Activated CD8-positive, alpha-beta memory T cell treated with anti-CD3 and anti-CD28 coated beads, Interleukin-2, amount 50 U/mL, for 1 hour (primary cell): ENCODE data around the gene MYH6.
"Not testable (repeated sequence)": the region's sequence is repeated elsewhere in the genome, so short reads cannot be mapped to it uniquely, and the experiment has no call there.

Source experiments
- DNase-seq: peaks from one replicate; pipeline ENCODE4 v3.0.0-alpha.2; 2020; ENCODE audit errors: extremely low read depth

MYH6 gene

DNA sequence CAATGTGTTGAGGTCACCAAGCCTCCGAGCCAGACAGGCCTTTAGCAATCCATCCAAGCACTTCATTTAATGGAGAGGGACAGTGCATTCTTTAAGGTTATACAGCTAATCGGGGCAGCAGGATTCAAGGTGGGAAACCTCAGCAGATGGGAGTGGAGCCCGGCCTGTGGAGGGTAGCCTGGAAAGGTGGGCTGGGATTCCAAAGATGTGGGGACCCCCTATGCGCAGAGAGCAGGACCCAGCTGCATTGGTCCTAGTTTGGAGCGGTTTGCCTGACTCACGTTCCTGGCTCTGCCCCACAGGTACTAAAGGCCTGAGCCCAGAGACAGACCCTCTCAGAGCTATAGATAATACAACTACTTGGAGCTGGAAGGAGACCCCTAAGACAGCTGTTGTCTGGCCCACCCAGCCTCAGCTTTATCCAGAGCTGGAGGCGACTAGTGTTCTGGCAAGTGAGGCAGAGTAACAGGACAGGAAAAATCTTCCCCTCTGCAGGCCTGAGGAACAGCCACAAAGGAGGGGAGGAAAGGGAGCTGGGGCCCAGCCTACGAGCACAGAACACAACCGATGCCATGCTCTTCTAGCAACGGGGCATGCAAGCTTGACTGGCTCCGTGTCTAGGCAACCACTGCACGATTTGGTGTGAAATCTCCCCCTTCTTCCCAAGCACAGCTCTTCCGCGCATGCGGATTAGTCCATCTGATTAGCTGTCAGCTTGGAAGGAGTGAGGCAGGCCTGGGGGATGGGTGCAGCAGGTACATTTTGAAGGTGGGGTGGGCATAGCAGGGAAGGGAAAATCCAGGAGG lies 28.5 kb upstream of the MYH6 start:
- DNase-seq: no peak

GRCh38 chr14:23435543-23436326 lies 27.7 kb upstream of the MYH6 start, which contains the start of gene MYH7:
MYH7 (minus strand) TSS chr14:23435660; CDS start chr14:23433732, 1,928 bp downstream.
- DNase-seq: no peak

GRCh38 chr14:23434488-23435222 lies 26.6 kb upstream of the MYH6 start:
- no peak for DNase-seq

DNA sequence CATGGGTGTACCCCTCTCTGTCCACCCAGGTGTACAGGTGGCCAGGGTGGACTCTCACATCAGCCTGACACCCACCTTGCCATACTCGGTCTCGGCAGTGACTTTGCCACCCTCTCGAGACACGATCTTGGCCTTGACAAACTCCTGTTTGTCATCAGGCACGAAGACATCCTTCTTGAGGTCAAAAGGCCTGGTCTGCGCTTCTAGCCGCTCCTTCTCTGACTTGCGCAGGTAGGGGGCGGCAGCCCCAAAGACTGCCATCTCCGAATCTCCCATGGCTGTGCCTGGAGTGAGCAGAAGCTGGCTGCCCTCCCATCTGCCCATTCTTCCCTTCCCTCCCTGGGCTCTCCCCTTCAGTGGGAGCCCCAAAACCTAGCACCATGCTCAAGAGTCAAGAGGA lies 25.4 kb upstream of the MYH6 start:
- no peak for DNase-seq

GRCh38 chr14:23432946-23433345 lies 24.9 kb upstream of the MYH6 start:
- DNase-seq: no peak

DNA sequence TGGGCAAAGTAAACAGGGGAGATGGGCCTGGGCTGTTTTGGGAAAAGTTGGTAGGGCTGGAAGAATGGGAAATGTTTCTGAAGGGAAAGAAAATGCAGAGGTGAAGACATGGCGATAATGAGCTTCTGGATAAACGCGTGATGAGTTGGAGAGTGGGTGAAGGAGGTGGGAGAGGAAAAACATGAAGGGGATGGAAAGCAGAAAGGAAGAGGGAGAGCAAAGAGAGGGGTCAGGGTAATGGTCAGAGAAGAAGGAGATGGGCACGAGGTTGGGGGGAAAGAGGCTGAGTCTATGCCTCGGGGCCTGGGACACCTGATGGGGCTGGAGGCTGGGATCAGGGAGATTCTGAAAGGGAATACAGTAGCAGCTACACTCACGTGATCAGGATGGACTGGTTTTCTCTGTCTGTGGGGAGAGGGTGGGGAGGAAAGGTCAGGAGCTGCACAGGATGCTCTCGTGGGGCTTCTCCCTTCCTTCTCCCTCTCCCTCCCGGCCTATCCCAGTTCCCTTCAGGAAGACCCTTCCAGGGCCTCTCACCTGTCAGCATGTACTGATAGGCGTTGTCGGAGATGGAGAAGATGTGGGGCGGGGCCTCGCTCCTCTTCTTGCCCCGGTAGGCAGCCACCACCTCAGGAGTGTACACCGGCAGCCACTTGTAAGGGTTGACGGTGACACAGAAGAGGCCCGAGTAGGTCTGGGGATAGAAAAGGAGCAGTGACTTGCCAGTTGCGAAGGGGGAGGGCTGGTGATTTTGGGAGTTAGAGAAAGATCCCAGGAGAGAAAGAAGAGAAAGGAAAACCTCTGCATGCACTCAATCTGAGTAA lies 24.2 kb upstream of the MYH6 start:
- no peak for DNase-seq

GRCh38 chr14:23431486-23431885 lies 23.4 kb upstream of the MYH6 start:
- DNase-seq: no peak

GRCh38 chr14:23430723-23431085 lies 22.6 kb upstream of the MYH6 start:
- no peak for DNase-seq

DNA sequence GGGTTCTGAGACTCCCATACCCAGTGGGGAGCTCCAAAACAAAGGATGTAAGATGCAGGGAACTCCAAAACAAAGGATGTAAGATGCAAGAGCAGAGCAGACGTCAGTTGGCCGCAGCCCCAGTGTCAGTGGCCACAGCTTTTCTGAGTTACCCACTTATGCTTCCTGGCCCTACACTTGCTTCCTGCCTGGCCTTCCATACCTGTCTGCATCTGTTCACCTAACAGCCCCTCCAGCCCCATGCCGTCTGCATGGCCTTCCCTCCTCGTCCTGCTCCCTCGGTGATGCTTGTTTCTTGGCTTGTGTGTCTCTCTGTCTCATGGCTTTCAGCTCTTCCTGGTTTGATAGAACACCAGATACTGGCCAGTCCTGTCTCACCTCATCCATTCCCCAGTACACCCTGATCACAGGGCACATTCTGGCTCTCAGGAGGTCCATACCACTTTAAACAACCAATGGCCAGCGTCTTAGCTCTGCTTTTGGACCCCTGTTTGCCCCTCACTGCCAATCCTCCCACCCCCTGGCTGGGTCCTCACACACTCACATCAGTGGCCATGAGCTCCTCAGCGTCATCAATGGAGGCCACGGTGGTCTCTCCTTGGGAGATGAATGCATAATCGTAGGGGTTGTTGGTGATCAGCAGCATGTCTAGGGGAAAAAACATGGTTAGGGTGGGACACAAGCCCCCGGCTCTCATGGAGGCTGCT lies 22.1 kb upstream of the MYH6 start:
- no peak for DNase-seq

- no peak for DNase-seq
Measured at GRCh38 chr14:23428686-23429495, 20.8 kb upstream of the MYH6 start.

GRCh38 chr14:23425798-23426197 lies 17.7 kb upstream of the MYH6 start:
- not testable (repeated sequence) for DNase-seq

DNA sequence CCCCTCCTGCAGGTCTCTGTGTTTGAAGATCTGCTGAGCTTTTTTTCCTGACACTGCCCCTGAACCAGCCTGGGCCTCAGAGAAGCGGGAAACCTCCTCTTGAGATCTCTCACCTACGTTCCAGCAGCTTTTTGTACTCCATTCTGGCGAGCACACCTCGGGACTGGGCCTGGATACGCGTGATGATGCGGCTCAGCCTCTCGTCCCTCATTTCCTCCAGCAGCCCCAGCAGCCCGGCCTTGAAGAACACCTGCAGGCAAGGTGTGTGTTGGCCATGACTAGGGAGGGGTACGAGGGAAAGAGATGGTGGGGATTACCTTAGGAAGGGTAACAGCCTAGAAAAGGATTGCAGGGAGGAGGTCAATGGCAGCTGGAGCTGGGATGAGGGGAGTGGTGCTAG lies 17.1 kb upstream of the MYH6 start:
- DNase-seq: no peak

DNA sequence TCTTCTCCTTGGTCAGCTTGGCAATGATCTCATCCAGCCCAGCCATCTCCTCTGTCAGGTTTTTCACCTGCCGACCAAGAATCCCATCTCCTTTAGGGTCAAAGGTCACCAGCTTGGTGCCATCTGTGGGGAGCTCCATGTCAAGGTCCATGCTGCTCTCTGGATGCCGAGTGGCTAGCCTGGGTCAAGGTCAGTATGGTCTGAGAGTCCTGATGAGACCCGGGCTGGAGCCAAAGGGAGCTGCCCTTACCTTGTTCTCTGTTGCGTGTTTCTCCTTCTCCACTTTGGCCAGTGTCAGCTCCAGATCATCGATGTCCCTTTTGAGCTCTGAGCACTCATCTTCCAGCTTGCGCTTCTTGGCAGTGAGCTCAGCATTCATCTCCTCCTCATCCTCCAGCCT lies 15.6 kb upstream of the MYH6 start:
- DNase-seq: no peak

- no peak for DNase-seq
Measured at GRCh38 chr14:23421594-23421993, 13.5 kb upstream of the MYH6 start.

DNA sequence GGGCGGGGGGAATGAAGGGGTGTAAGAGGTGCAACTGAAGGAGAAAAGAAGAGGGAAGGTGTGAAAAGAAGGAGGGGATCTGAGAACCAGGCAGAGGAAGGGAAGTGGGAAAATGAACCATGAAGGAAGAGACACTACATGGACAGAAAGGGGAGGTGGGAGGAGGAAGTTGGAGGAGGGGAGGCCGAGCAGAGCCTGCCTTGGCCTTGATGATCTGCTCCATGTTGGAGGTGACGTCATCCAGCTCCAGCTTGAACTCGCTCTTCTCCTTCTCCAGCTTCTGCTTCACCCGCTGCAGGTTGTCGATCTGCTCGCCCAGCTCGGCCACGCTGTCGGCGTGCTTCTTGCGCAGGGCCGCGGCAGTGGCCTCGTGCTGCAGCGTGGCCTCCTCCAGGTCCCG lies 11.6 kb upstream of the MYH6 start:
- DNase-seq: not testable (repeated sequence)

GRCh38 chr14:23418021-23418420 lies 9.9 kb upstream of the MYH6 start:
- DNase-seq: no peak

- not testable (repeated sequence) for DNase-seq
Measured at GRCh38 chr14:23417269-23417668, 9.2 kb upstream of the MYH6 start.

- no peak for DNase-seq
Measured at GRCh38 chr14:23416801-23417200, 8.7 kb upstream of the MYH6 start.

GRCh38 chr14:23415821-23416778 lies 8.0 kb upstream of the MYH6 start:
- no peak for DNase-seq
